ENCODE measurements around the gene STOX1.

- no peak for TF ChIP-seq CTCF (IDR thresholded peaks at IDR 0.05)
- TF ChIP-seq POLR2A (IDR thresholded peaks at IDR 0.05) = no peak
Observed at GRCh38 chr10:68829521-68829920, 2.2 kb downstream of the STOX1 start.
